ENCODE measurements around the gene FAM8A1. TPM values are rescaled to one million over a fixed set of nuclear protein-coding genes. Genes with fewer than 3 reads are reported as not detected.
A peak's percentile ranks its signal among the peaks of the same experiment; 100 is the strongest.
"Not testable (repeated sequence)": the region's sequence is repeated elsewhere in the genome, so short reads cannot be mapped to it uniquely, and the experiment has no call there.

FAM8A1 gene, protein sequence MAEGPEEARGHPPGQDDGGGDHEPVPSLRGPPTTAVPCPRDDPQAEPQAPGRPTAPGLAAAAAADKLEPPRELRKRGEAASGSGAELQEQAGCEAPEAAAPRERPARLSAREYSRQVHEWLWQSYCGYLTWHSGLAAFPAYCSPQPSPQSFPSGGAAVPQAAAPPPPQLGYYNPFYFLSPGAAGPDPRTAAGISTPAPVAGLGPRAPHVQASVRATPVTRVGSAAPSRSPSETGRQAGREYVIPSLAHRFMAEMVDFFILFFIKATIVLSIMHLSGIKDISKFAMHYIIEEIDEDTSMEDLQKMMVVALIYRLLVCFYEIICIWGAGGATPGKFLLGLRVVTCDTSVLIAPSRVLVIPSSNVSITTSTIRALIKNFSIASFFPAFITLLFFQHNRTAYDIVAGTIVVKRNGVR
- 16.6 TPM for total RNA-seq
- long read RNA-seq, full-length matches to known transcripts, result 21 of 23 reads
- long read RNA-seq, partial matches to known transcripts, result 0 of 23 reads
- long read RNA-seq, other reads (novel, unspliced or antisense), result 2 of 23 reads

DNA sequence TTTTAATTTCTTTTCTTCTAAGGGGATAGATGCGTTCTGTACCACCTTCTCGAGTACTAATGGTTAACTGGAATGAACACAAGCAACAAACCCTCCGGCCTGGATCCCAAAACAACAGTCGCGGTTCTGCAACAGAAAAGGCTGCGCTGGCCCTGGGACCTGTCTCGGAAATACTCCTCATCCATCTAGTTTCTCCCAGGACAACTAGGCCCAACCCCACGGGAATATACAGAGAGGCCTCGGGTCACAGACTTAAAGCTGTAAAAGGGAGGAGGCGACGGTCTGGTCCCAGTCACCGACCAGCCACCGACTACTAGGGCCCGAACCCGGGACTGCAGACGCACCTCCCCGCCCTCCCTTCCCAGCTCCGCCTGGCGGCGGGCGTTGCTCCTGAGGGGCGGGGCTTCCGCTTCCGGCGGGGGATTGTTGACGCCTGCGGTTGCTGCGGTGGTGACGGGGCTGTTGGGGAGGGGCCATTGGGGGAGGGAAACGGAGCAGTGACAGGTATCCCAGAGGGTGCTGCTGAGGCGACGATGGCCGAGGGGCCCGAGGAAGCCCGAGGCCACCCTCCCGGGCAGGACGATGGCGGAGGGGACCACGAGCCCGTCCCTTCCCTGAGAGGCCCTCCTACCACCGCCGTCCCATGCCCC lies at the start of gene FAM8A1:
FAM8A1 (plus strand) TSS at position 426 of the 650 bp plus-strand sequence; CDS start at position 534, 108 bp downstream.
- ATAC-seq (peak; percentile 97), DNase-seq (ENCODE audit: missing footprints) (peak; percentile 97)
- intact Hi-C loops (cut with DNase I), result loop anchor here (2.0 to 10.0 kb wide), 2 partner anchors 55 to 107 kb away; partner anchors contain the start of gene NUP153

DNA sequence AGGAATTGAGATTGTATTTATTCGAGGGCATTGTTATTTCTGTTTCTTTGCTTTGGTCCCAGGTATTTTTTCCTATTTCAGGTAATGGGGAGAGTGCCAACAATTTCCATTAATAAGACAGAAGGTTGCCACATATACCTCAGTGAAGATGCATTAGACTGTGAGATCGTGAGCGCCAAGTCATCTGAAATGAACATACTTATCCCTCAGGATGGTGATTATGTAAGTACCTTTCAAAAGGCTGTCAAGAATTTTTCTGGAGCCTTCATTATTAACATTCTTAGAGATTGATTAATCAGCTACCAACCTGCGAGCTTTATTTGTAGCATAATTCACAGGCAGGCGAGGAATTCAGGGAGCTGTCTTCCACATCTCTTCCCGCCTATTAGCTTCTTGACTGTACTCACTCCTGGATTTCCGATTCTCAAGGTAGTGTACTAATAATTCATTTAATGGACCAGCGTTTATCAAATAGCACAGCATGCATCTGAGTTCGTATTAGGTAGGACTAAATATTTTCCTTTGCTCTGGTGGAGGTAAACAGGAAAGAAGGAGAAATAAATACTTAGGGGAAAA lies 48.6 kb upstream of the FAM8A1 start:
- DNase-seq (ENCODE audit: missing footprints) (no peak), ATAC-seq (no peak)
- intact Hi-C loops (cut with DNase I), result no loop called here

DNA sequence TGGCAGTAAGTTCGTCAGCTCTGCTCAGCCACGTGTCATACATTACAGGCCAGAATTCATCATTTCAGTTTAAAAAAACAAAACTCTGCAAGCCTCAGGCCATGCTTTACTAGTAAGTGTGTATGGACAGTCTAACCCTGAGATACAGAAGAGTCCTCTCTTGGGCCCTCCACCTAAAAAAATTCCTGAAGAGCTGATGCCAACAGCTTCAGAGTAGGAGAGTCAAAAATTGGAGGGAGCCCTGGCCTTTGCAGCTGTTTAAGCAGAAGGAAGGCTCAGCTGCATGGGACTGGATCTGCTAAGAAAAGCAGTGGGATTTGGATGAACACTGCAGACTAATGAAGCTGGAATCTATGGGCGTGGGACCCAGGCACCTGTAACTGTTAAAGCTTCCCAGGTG lies 47.2 kb upstream of the FAM8A1 start:
- intact Hi-C loops (cut with DNase I), result no loop called here

DNA sequence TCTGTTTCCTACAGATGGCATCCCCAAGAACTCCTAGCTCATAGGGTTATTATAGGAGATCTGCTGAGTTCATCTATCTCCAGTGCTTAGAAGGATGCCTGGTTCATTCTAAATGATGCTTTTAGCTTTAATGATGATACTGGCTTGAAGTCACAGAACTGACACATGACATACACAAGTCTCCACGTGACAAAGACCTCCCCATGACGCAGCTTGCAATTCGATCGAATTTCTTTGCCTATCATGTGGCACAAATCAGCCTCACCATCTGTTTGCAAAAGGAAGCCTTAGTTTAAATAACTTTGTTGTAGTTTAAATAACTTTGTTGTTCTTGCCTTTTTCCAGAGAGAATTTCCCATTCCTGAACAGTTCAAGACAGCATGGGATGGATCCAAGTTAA lies 44.1 kb upstream of the FAM8A1 start:
- DNase-seq (ENCODE audit: missing footprints) (no peak), ATAC-seq (no peak)
- intact Hi-C loops (cut with DNase I), result no loop called here

More for the DNA sequence above, 47.2 kb upstream of the FAM8A1 start:
- no peak for DNase-seq (ENCODE audit: missing footprints)
- no peak for ATAC-seq

DNA sequence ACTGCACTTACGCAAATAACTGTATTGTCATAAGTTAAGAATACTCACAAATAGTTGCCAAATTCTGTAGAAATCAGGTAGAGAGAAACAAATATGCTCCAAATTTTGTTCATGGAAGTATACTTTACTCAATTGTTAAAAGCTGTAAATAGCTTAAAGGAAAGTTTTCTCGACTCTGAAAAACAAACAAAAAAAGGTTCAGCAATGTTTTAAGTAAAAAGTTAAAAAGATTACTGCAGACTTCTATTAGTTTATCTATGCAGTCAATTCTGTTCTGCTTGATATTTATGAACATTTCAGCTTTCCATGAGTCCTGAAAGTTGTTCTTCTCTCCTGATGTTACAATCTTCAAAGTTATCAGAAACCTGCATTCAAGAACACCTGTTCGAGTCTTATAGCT lies 37.5 kb upstream of the FAM8A1 start:
- DNase-seq (ENCODE audit: missing footprints) (no peak), ATAC-seq (no peak)
- intact Hi-C loops (cut with DNase I), result no loop called here

DNA sequence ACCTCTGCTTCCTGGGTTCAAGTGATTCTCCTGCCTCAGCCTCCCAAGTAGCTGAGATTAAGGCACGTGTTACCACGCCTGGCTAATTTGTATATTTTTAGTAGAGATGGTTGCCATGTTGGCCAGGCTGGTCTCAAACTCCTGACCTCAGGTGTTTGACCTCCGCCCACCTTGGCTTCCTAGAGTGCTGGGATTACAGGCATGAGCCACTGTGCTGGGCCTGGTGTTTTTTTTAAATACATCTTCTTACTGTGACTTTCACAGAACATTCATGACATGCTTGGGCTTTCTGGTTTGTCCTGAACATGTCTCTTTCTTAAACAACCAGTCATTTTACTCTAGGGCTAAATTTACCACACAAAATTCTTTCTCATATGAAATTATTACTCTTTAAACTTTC lies 34.7 kb upstream of the FAM8A1 start:
- ATAC-seq (no peak), DNase-seq (ENCODE audit: missing footprints) (no peak)
- intact Hi-C loops (cut with DNase I), result no loop called here

DNA sequence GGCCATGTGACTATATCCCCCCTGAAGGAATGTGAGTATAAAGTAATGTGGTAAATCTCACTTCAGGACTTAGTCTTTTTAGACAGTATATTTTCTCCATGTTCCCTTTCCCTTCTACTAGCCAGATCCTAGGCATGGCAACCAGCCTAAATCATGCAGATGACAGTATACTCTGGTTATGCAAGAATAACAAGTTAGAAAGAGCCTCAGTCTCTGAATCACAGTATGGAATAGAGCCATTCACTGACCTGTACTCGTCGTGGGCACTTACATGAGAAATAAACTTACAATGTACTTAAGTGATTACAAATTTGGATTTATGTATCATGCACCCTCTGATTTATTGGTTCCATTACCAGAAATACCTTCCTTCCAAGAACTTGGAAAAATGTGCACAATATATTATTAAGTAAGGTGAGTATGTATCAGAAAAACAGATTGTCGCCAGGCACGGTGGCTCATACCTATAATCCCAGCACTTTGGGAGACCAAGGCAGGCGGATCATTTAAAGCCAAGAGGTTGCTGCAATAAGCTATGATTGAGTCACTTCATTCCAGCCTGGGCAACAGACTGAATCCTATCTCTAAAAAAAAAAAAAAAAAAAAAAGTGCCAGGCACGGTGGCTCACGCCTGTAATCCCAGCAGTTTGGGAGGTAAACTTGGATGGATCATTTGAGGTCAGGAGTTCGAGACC lies 25.1 kb upstream of the FAM8A1 start:
- ATAC-seq, result no peak
- DNase-seq (ENCODE audit: missing footprints), result no peak
- intact Hi-C loops (cut with DNase I), result no loop called here

DNA sequence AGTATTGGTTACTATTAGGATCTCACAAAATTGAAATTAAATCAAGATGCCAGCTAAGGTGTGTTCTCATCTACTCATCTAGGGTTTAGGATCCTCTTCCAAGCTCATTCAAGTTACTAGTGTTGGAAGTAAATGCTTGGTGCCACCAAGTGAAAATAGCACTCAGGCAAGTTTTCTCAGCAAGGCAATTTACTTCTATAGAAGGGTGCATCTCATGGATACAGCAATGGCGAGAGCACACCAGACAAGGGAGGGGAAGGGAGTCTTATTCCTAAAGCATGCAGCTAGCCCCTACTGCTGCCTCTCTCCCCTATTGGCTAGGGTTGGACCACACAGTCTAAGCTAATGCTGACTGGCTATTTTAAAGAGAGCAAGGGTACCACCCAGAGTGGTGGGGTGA lies 23.0 kb upstream of the FAM8A1 start:
- intact Hi-C loops (cut with DNase I), result no loop called here
- no peak for ATAC-seq
- DNase-seq (ENCODE audit: missing footprints), result no peak

DNA sequence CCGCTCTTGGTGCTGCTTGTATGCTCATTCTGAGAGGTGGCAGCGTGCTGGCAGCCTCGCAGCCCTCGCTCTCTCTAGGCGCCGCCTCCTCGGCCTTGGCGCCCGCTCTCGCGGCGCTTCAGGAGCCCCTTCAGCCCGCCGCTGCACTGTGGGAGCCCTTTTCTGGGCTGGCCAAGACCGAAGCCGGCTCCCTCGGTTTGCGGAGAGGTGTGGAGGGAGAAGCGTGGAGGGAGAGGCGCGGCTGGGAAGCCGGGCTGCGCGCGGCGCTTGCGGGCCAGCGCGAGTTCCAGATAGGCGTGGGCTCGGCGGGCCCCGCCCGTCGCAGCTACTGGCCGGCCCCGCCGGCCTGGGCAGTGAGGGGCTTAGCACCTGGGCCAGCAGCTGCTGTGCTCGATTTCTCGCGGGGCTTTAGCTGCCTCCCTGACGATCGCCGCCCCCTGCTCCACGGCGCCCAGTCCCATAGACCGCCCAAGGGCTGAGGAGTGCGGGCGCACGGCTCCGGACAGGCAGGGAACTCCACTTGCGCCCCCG lies 19.5 kb upstream of the FAM8A1 start:
- peak; percentile 77 for DNase-seq (ENCODE audit: missing footprints)
- intact Hi-C loops (cut with DNase I), result loop anchor here (5.0 kb wide), 2 partner anchors 108 to 293 kb away; no protein-coding TSS in a partner anchor
- ATAC-seq, result peak; percentile 80

DNA sequence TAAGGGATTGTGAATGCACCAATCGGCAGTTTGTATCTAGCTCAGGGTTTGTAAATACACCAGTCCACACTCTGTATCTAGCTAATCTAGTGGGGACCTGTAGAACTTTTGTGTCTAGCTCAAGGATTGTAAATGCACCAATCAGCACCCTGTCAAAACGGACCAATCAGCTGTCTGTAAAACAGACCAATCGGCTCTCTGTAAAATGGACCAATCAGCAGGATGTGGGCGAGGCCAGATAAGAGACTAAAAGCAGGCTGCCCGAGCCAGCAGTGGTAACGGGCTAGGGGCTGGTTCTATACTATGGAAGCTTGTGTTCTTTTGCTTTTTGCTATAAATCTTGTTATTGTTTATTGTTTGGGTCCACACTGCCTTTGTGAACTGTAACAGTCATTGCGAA lies 18.8 kb upstream of the FAM8A1 start:
- DNase-seq (ENCODE audit: missing footprints); ATAC-seq: not testable (repeated sequence)
- intact Hi-C loops (cut with DNase I), result loop anchor here (5.0 kb wide), 2 partner anchors 109 to 294 kb away; no protein-coding TSS in a partner anchor

DNA sequence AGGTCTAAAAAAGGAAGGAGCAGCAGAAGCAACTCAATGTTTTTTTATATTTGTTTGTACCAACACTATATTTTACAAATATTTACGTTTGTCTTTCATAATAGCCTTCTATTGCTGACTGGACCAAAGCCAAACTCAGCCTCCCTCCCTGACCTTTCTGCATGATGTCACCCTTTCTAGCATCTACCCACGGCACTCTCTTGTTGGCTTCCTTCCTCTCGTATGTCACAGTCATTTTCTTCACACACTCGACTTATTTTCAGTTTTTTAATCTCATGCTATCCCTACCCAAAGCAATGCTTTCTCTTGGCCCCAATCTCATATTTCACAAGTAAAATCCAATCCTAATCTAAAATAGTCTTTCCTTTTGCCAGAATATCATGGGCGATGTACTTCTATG lies 16.3 kb upstream of the FAM8A1 start:
- DNase-seq (ENCODE audit: missing footprints) (no peak), ATAC-seq (peak; percentile 21)
- intact Hi-C loops (cut with DNase I), result loop anchor here (1.0 to 5.0 kb wide), 4 partner anchors 112 to 427 kb away; no protein-coding TSS in a partner anchor

DNA sequence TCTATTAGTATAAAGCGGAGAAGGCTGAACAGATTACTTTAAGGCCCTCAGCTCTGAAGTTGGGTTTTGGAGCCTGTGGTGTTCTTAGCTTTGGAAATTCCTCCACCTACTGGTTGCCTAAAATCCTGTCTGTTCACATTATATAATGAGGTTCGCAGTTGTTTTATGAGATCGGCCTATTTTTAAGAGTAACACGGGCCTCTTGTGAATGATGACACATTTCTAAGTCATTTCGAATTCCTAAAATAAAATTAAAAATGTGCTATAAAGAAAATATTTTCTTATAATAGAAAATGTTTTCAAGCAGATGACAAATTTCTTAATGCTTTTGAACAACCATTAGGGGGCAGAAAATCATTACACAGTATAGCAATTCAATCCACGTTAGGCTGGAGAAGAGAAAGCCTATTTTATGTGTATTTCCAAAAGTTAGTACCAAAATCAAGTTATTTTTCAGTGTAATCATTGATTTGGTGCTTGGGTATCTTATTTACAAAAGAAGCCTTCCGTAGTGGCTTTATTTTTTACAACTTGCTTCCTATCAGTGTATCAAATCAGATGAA lies 15.8 kb upstream of the FAM8A1 start:
- peak; percentile 82 for ATAC-seq
- no peak for DNase-seq (ENCODE audit: missing footprints)
- intact Hi-C loops (cut with DNase I), result loop anchor here (1.0 to 5.0 kb wide), 4 partner anchors 112 to 427 kb away; no protein-coding TSS in a partner anchor

DNA sequence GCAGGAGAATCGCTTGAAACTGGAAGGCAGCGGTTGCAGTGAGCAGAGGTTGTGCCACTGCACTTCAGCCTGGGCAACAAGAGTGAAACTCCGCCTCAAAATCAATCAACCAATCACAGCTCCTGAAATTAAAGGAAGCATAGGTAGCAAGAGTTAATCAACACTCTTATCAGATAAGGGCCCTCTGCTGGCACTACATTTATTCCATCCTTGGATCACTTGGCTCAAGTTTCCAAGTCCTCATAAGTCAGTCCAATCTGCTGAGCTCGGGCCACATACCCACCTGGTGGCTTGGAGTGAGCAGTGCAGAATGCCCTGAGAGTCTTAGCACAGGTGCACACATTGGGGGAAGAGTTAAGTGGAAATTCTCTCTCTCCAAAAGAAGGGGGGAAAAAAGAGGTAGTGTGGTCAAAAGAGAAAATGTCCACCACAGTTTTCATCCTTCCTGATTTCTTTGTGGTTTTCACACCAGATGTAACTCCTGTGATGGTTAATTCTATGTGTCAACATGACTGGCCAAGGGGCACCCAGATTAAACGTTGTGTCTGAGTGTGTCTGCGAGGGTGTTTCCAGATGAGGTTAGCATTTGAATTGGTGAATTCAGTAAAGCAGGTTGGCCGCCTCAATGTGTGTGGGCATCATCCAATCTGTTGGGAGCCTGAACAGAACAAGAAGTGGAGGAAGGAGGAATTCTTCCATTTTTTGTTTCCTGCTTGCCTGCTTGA lies 14.2 kb upstream of the FAM8A1 start:
- DNase-seq (ENCODE audit: missing footprints), result no peak
- intact Hi-C loops (cut with DNase I), result no loop called here
- no peak for ATAC-seq

DNA sequence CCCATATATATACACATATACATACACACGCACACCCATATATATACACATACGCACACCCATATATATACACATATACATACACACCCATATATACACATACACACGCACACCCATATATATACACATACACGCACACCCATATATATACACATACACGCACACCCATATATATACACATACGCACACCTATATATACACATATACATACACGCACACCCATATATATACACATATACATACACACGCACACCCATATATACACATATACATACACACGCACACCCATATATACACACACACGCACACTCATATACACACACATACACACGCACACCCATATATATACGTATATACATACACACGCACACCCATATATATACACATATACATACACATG lies 13.5 kb upstream of the FAM8A1 start:
- DNase-seq (ENCODE audit: missing footprints); intact Hi-C loops (cut with DNase I); ATAC-seq: not testable (repeated sequence)

DNA sequence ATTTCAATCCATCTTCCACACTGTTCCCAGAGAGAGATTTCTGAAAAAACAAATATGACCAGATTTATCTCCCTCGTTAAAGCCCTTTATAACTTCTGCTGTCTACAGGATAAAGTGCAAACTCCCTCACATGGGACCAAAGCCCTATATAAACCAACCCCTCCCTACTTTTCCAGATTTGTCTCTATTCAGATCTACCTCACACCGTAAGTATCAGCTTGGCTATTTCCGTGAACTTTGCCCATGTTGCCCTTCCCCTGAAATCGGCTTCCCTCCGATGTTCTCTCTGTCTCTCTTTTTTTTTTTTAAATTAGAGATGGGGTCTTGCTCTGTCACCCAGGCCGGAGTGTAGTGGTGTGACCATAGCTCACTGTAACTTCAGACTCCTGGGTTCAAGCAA lies 12.1 kb upstream of the FAM8A1 start:
- ATAC-seq, result no peak
- intact Hi-C loops (cut with DNase I), result no loop called here
- no peak for DNase-seq (ENCODE audit: missing footprints)

DNA sequence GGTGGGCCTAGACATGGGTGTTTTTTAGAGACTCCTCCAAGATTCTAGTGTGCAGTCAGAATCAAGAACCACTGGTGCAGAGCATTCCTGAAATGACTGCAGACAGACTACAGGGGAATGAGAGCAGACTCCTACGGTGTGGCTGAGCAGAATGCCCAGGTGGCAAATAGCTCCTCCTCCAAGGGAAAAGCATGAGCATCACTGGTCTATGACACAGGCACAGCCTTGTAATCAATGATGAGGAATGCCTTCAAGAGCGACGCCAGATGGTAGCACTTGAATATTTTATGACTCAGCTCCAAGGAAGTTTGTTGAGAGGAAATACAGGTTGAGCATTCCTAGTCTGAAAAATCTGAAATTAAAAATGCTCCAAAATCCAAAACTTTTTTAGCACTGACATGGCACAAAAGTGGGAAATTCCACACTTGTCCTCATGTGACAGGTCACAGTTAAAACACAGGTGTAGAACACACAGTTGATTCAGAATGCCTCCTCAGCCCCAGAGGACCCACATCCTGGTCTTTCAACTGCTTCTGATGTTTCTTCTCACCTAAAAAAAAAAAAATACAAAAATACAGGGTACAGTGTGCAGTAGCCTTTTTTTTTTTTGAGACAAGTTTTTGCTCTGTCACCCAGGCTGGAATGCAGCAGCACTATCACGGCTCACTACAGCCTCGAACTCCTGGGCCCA lies 10.6 kb upstream of the FAM8A1 start:
- ATAC-seq (no peak), DNase-seq (ENCODE audit: missing footprints) (no peak)
- intact Hi-C loops (cut with DNase I), result no loop called here

DNA sequence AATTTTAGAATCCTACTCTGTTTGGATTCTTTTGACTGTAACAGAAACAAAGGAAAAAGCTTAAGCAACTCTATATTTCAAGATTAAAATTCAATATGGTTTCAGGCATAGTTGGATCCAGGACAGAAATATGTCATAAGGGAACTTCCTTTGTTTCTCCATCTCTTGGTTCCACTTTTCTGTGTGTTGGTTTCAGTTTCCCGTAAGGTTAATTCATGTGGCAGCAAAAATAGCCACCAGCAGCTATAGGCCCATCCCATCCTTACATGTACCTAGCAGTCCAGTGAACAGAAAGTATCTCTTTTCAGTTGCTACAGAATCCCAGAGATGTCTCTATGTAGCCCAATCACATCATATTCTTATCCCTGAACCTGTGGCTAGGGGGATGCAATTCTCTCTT lies 8.8 kb upstream of the FAM8A1 start:
- intact Hi-C loops (cut with DNase I), result no loop called here
- ATAC-seq (no peak), DNase-seq (ENCODE audit: missing footprints) (no peak)
